Jurkat, Clone E6-1 (cell line): Measurements from ENCODE around the gene CRYBA4. TPM values are rescaled to one million over a fixed set of nuclear protein-coding genes. Genes with fewer than 3 reads are reported as not detected.

ENCODE experiments used
- DNase-seq: peaks from one replicate; pipeline ENCODE4 v3.0.0-alpha.2; 2011; ENCODE audit warnings: low read depth, low spot score
- H3K4me3 ChIP-seq: 2 replicates; pipeline ENCODE4 v1.5.1; 2011; ENCODE audit warnings: mild to moderate bottlenecking, low read length, control low read depth, moderate library complexity
- polyA plus RNA-seq: library from polyadenylated mRNA; unstranded; fragments of >200 nt; gene quantifications from one replicate; pipeline ENCODE4 v1.2.1, GENCODE V29; 2012; ENCODE audit warnings: missing spikeins; ENCODE audit not compliant: insufficient read length, insufficient read depth

Gene CRYBA4
- polyA plus RNA-seq: not detected

GRCh38 chr22:26621663-26622062 is at the start of gene CRYBA4:
TSS of gene CRYBA4 (plus strand) at chr22:26621963. CDS start at chr22:26622597, 634 bp downstream.
- DNase-seq: no peak
- H3K4me3 ChIP-seq: no peak within 1 kb of the TSS

DNA sequence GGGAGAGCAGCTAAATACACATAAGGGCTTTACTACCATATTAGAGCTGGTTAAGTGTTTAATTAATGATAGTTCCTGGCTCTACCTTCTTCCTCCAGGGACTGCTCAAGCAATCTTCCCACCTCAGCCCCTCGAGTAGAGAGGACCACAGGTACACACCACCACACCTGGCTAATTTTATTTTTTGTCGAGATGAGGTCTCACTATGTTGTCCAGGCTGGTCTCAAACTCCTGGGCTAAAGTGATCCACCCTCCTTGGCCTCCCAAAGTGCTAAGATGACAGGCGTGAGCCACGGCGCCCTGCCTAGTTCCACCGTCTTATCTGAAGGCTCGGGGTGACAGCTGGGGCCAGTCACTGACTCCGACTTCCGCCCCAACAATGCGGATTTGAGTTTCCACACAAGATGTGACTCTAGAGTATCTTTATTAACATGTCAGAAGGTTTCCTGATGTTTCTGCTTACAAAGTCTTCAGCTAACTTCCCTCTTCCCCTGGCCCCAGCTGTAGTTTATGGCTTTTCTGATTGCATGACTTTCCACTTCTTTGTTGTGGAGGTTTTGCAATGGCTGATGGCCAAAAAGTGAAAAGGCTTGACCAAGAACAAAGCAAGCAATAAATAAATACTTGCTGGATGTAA is 48.6 kb upstream of the CRYBA4 start:
- H3K4me3 ChIP-seq: no peak overlapping the region
- DNase-seq: no peak

DNA sequence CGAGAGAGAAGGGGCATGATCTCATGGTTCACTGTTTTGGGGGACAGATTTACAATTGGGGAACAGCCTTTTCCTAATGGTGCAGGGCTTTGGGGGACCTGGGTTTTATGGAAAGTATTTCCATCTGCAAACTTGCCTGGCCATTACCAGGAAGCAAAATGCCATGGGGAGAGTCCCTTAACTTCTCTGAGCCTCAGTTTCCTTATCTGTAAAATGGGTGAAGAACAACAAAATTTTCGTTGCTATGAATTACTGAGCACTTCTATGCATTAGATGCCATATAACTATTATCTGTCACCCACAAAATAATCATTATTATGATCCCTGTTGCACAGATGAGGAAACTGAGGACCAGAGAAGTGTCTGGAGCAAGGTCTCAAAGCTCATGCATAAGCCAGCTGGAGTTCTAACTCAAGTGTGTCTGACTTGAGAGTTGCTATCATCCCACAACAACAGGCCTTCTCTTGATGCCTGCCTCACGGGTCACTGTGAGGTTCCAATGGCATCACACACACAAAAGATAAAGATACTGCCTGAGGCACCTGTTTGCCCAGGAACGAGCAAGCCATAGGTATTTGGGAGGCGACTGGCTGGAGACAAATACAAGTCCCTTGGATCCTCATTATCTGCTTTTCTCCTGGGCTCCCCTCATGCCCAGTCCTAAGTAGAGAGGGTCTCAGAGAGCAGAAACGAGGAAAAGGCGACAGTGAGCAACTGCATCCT is 47.6 kb upstream of the CRYBA4 start:
- no peak overlapping the region for H3K4me3 ChIP-seq
- DNase-seq: no peak

DNA sequence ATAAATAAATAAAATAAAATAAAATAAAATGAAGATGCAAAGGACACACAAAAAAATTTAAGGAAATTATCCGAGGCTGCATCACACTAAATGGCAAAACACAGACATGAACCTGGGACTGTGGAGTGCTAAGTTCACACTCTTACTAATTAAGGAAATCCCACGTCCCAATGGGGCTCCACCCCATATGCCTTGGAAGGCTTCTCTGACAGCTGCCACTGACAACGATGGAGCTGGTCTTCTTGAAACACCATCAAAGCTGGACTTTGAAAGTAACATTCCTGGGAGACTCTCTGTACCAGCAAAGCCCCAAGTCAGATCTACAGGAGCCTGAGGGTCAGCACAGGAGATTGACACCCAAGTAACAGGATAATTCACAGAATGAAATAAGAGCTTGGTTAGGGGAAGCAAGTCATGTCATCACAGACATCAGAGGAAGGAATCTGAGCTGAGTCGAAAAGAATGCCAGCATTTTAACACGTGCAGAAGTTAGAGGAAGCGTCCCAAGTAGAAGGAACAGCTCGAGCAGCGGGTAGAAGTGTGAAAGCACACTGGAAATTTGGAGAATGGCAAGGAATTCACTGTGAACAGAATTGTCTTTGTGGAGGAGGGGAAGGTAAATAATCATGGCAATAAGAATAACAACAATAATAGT is 45.6 kb upstream of the CRYBA4 start:
- no peak overlapping the region for H3K4me3 ChIP-seq
- no peak for DNase-seq

GRCh38 chr22:26577081-26577480 is 44.7 kb upstream of the CRYBA4 start:
- no peak for DNase-seq

DNA sequence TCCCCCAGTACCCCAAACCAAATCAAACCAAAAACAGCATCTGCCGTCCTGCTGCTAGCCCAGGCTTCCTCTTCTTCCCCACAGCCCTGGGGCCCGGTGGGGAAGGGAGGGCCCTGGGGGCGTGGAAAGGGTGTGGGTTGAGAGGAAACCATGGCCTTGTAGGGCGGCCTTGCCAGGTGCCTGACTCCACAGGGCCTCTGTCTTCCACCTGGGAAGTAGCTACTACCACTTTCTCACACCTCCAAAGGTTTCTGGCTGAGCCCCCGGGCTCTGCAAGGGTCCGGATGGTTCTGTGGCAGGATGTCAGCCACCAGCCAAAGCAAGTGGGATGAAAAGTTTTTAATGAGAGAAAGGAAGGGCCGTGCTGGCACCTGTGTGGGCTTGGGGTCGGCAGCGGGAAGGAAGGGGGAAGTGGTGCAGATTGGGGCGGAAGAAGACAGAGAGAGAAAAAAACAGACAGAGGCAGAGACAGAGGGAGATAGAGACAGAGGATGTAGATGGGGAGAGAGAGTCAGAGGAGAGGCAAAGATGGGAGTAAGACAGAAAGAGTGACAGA is 42.4 kb upstream of the CRYBA4 start:
- peak; percentile 84 for DNase-seq
- peak overlapping the region; percentile 40 for H3K4me3 ChIP-seq

More at GRCh38 chr22:26577081-26577480, 44.7 kb upstream of the CRYBA4 start:
- no peak overlapping the region for H3K4me3 ChIP-seq

GRCh38 chr22:26580240-26580962 is 41.4 kb upstream of the CRYBA4 start:
- no peak for DNase-seq
- H3K4me3 ChIP-seq: no peak overlapping the region

- no peak overlapping the region for H3K4me3 ChIP-seq
- no peak for DNase-seq
These were observed 40.7 kb upstream of the CRYBA4 start for GRCh38 chr22:26581026-26581425.

- no peak overlapping the region for H3K4me3 ChIP-seq
- DNase-seq: no peak
These were observed 40.1 kb upstream of the CRYBA4 start for GRCh38 chr22:26581633-26582168.

DNA sequence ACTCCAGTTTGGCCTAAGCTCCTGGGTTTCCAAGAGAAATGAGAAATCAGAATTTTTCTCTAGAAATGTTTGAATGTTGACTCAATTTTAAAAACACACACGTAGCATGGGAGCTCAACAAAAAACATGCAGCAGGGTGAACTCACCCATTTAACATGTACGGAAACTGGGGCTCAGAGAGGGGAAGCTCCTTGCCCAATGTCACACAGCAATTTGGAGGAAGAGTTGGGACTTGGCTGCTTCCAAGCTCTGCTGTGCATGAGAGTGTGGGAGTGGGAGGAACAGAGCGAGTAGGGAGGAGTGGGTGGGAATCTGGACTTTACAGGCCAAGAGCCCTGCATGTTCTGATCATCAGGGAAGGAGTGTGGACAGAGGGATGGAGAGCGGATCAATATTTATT is 37.8 kb upstream of the CRYBA4 start:
- no peak for DNase-seq
- no peak overlapping the region for H3K4me3 ChIP-seq

- H3K4me3 ChIP-seq: no peak overlapping the region
- DNase-seq: no peak
These were observed 36.5 kb upstream of the CRYBA4 start for GRCh38 chr22:26585104-26585790.

DNA sequence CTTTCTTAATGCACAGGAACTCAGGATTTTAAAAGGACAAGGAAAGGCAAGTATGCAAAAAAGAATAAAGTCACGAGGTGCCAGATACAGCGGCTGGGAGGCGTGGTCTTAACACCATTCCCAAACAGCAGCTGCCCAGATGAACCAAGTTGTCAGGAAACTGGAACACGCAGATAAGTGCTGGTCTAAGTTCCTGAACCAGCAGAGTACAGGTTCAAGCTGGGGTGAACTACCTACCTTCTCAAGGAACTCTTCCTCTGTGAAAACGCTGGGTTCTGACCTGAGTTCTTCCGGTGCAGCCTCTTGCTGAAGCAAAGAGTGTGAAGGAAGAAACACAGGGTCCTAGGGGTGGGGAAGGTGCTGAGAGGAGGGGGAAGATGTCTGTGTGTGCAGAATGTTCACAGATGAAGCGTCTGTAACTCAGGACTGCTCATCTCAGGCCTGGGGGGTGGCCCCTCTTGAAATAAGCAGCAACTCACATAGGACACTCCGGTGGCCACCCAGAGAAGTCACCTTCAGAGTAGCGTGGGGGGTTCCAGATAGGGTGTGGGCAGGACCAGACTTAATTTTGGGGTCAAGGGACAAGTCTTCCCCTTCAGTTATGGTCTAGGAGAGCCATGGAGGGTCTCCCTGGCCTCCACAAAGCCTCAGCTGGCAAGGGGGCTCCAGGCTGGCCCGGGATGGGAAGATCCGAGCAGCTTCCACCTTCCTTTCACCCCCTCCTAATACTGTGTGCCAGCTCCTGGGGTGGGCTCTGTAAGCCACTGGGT is 35.0 kb upstream of the CRYBA4 start:
- DNase-seq: no peak
- no peak overlapping the region for H3K4me3 ChIP-seq

- no peak for DNase-seq
- no peak overlapping the region for H3K4me3 ChIP-seq
These were observed 33.7 kb upstream of the CRYBA4 start for GRCh38 chr22:26587991-26588613.

DNA sequence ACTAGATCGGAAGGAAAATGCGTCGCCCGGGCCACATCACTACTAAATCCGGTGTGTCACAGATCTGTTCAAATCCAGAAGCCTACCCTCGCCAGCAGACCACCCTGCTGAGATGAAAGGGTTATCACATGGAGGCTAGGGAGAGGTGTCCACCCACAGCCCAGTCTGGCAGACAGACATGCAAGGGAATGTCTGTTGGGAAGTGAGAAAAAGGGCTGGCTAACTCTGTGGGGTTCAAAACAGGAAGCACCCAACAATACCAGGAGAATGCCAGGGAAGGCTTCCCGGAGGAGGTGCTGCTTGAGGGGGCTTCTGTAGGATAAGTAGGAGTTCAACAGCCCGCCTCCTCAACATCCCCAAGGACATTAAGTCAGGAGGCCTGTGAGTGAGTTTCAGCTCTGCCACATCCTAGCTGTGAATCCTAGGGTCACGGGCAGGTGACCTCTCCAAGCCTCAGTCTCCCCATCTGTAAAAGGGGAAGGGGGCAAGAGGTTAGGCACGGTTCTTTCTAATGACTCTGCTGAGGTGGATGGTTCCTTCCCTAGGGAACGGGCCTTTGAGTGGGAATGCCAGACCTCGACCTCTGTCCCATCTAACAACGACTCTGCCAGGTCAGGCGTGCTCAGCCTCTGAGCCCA is 32.9 kb upstream of the CRYBA4 start:
- DNase-seq: no peak
- H3K4me3 ChIP-seq: peak overlapping the region; percentile 57

DNA sequence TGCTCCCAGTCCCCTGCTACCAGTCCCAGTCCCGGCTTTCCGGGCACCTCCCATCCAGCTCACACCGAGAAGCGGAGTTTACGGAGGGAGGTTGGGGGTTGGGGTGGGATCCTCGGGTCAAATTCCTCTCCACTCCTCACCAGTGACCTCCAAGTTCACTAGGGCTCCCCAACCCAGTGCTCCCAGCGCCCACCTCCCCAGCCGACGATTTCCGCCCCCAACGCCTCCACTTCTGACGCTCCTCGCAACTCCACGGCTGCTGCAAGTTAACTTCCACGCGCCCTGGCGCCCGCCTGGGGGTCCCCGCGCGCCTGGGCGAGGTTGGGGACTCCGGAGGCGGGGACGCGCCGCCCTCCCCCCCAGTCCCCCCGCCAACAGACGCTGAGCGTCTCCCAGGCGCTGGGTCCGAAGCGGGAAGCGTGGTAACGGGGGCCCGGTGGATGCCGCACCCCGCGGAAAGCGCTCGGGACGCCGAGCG is 32.4 kb upstream of the CRYBA4 start:
- peak overlapping the region; percentile 57 for H3K4me3 ChIP-seq
- DNase-seq: no peak

DNA sequence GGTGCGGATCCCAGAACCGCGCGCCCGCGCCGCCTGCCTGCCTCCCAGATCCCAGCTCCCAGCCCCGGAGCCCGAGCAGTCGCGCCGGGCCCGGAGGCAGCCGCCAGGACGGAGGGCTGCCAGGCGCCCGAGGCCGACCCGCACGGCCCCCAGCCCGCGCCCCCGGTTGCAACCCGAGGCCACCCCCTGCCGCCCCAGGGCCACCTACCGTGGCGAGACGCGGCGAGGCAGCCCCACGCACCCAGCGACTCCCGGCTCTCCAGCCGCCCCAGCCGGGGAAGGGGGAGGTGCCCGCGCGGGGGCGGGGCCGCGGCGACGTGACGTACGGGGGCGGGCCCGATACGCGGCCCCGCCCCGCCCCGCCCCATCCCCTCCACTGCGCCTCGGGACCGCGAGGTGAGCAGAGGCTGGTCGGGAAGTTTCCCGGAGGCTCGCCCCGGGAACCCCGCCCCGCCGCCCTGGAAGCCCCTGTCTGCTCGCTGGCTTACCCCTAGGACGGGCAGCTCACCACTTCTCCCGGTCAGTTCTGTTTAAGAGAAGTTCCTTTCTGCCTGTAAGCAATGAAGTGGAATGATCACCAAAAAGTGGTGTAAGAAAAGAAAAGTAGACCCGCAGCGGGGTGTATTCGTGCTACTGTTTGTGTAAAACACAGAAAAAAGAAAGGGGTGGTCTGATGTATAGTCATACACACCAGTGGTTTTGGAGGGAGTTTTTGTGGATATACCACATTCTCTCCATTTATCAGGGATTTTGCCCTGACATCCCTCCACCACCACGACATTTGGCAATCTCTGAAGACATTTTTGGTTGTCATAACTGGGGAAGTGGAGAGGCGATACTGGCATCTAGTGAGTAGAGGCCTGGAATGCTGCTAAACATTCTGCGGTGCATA is 31.7 kb upstream of the CRYBA4 start, which contains the start of gene TPST2:
Gene TPST2, minus strand, starts transcription at position 288 of the 892 bp plus-strand sequence. CDS start 48,502 bp downstream, outside the sequence.
- peak; percentile 51 for DNase-seq
- peak within 1 kb of the TSS; percentile 57 for H3K4me3 ChIP-seq
